ENCODE measurements around the gene UBE2D4. TPM values are rescaled to one million over a fixed set of nuclear protein-coding genes. Genes with fewer than 3 reads are reported as not detected.
A peak's percentile ranks its signal among the peaks of the same experiment; 100 is the strongest.

UBE2D4 gene
- total RNA-seq, 1 experiment from 2014 or later, result 6.4 TPM

DNA sequence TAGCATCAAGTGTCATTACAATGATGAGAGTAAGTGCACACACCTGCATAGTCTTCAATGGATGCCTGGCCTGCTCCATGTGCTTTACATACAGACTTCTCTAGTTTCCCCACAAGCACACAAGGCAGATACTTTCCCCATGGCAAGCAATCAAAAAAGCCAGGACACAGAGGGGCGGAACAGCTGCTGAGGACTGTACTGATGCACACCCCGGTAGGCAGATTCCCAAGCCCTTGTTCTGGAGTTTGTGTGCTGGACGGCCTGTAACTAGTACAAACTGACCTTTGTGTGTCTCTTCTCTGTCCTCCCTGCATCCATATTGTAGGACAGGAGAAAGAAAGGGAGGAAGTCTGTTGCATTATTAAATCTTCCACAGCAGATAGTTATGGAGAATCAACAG, 25.8 kb downstream of the UBE2D4 start:
- Histone ChIP-seq H2BK20ac (ENCODE audit: low read depth, low read length, poor library complexity, severe bottlenecking) (no peak overlapping the region), H3K79me1 (ENCODE audit: insufficient read depth, low read depth, low read length, poor library complexity, severe bottlenecking) (no peaks in the 10 kb centered on the region), H2BK15ac (ENCODE audit: low read depth, low read length) (no peak overlapping the region), H3K18ac (ENCODE audit: insufficient read length, low read depth, low read length) (no peak overlapping the region), H3T11ph (ENCODE audit: low read length) (no peak overlapping the region), H4K8ac (replicated peaks; ENCODE audit: insufficient read length, low read depth, low read length) (no peak overlapping the region), H3K9ac (ENCODE audit: extremely low read depth, insufficient read length, low read length) (no peak overlapping the region), H2BK12ac (ENCODE audit: insufficient read length, low read depth, low read length) (no peak overlapping the region), H3K4me2 (ENCODE audit: insufficient read depth, insufficient read length, low read length) (no peak overlapping the region), H2AFZ (ENCODE audit: low read length) (no peak overlapping the region), H3K4me1 (ENCODE audit: insufficient read depth, low read length) (peaks cover 4% of the 10 kb centered on the region; the same call in 1 of the 2 replicates), H4K20me1 (ENCODE audit: control insufficient read depth, insufficient read depth, insufficient read length) (no peaks in the 10 kb centered on the region), H4K5ac (ENCODE audit: insufficient read length, low read depth, low read length) (no peak overlapping the region), H3K14ac (ENCODE audit: insufficient read depth, low read length) (no peak overlapping the region), H3K4ac (ENCODE audit: low read depth, low read length) (no peak overlapping the region), H4K91ac (ENCODE audit: insufficient read length, low read depth, low read length) (no peak overlapping the region), H3K23ac (ENCODE audit: insufficient read length, low read depth, low read length) (no peak overlapping the region), H2AK5ac (ENCODE audit: insufficient read length, low read length) (no peak overlapping the region), H3K56ac (ENCODE audit: insufficient read length, low read depth, low read length) (no peak overlapping the region), H3K27me3 (ENCODE audit: insufficient read depth, low read length) (no peaks in the 10 kb centered on the region), H3K79me2 (ENCODE audit: insufficient read depth, low read length) (no peaks in the 10 kb centered on the region), H2BK5ac (ENCODE audit: insufficient read length, low read length) (no peak overlapping the region), H3K9me3 (ENCODE audit: control insufficient read depth, low read depth, low read length) (no peaks in the 10 kb centered on the region), H2BK120ac (ENCODE audit: low read depth, low read length, poor library complexity, severe bottlenecking) (no peak overlapping the region), H3K23me2 (ENCODE audit: insufficient read length, low read depth, low read length, poor library complexity, severe bottlenecking) (no peaks in the 10 kb centered on the region), H3K27ac (ENCODE audit: insufficient read length, low read depth, low read length) (no peak overlapping the region)
- H3K27ac Mint-ChIP-seq, result peak overlapping the region in 1 of 3 experiments; percentile 47; a peak in 1 of 7 replicates
- DNase-seq, result no peak
- TF ChIP-seq, protein P1, sequence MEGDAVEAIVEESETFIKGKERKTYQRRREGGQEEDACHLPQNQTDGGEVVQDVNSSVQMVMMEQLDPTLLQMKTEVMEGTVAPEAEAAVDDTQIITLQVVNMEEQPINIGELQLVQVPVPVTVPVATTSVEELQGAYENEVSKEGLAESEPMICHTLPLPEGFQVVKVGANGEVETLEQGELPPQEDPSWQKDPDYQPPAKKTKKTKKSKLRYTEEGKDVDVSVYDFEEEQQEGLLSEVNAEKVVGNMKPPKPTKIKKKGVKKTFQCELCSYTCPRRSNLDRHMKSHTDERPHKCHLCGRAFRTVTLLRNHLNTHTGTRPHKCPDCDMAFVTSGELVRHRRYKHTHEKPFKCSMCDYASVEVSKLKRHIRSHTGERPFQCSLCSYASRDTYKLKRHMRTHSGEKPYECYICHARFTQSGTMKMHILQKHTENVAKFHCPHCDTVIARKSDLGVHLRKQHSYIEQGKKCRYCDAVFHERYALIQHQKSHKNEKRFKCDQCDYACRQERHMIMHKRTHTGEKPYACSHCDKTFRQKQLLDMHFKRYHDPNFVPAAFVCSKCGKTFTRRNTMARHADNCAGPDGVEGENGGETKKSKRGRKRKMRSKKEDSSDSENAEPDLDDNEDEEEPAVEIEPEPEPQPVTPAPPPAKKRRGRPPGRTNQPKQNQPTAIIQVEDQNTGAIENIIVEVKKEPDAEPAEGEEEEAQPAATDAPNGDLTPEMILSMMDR (conservative IDR thresholded peaks at IDR 0.05), result no peak
- H3K36me3 Mint-ChIP-seq (ENCODE audit: insufficient read depth in 1 of 3, low read depth in 3 of 3), result peaks cover 0 to 5% (median 0%) of the 10 kb centered on the region in 3 experiments; a peak in 1 of 7 replicates
- H3K4me1 Mint-ChIP-seq, result peaks cover 4 to 10% of the 10 kb centered on the region in 2 experiments; a peak in 3 of 4 replicates
- H3K27me3 Mint-ChIP-seq (ENCODE audit: low read depth), result no peaks in the 10 kb centered on the region
- H3K9me3 Mint-ChIP-seq, result no peaks in the 10 kb centered on the region
- H3K4me3 Mint-ChIP-seq, result no peak overlapping the region
- WGBS (ENCODE audit: extremely low coverage, insufficient read length, low lambda C conversion rate), result no CpG with 5 or more reads among the region's 3 CpGs
